Measurements from ENCODE around the gene QSOX2. TPM values are rescaled to one million over a fixed set of nuclear protein-coding genes. Genes with fewer than 3 reads are reported as not detected.

The QSOX2 gene
- total RNA-seq, 1 experiment from 2014 or later, result 14.8 TPM

DNA sequence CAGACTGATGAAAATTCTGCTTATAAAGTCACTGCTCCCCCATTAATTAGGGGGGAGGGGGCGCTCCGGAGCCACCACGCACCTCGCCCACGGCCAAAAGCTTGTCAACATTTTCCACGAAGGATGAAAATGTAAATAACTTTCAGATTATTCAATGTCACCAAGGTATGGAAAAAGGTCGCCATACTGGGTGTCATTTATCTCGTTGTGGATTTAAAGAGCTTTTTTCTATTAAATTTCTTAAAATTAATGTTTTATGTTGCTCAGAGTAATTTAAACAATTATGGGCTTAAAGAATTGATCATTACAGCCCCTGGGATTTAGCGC, 53.7 kb downstream of the QSOX2 start:
- in situ Hi-C loops (cut with HindIII; ENCODE audit: low pct_unique_long_range_greater_than_20kb, low sequenced_read_pairs), result no loop called here
- DNase-seq (ENCODE audit: low read depth, low spot score), result no peak

DNA sequence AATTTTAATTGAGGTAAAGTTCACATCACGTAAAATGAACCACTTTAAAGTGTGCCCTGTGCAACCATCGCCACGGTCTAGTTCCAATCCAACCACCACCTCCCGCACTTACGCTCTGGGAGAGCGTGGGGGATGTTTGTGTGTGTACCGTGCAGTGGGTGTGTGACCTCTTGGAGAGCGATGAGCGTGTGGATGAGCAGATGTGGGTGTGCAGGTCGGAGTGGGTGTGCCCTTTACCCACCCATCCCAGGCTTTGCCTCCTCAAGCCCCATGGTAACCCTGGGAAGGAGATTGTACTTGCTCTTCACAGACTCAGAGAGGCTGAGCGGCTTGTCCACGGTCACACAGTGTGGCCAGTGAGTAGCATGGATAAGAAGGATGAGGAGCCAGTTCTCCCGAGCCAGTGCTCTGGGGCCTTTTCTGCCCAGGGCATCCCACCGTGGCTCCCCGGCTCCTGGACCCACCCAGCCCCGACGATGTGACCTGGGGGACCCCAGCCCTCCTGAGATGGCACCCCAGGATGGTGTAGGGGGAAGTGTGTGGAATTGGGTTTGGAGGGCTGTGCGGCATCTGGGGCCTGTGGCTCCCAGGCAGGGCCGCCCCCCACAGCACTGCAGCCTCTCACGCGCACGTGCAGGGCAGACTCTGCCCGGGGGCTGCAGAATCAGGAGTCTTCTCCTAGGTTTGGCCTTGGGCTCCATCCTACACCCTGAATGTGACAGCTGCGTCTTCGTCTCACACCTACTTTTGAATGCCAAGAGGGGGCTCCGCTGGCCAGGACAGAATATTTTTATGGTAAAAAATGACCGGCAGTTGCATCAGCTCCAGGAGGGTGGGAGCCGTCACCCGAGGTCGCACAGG, 54.3 kb downstream of the QSOX2 start:
- DNase-seq (ENCODE audit: low read depth, low spot score), result no peak
- in situ Hi-C loops (cut with HindIII; ENCODE audit: low pct_unique_long_range_greater_than_20kb, low sequenced_read_pairs), result no loop called here

DNA sequence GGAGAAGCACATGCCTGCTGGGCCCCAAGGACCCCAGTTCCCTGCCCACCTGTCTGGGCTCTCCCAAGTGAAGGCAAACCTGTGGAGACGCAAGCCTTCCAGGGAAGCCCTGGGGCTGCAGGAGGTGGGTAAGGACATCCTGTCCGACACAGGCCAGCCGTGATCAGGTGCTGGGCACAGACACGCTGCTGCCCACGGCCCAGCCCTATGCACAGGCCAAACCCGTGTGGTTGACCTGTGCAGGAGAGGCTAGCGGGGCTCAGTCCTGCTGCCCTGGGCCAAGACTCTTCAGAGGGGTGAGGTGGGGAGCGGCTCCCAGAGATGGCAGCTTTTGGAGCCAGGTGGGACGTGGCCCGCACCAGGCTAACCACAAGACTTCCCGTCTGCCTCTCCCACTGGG, 55.0 kb downstream of the QSOX2 start:
- in situ Hi-C loops (cut with HindIII; ENCODE audit: low pct_unique_long_range_greater_than_20kb, low sequenced_read_pairs), result no loop called here
- DNase-seq (ENCODE audit: low read depth, low spot score), result no peak

DNA sequence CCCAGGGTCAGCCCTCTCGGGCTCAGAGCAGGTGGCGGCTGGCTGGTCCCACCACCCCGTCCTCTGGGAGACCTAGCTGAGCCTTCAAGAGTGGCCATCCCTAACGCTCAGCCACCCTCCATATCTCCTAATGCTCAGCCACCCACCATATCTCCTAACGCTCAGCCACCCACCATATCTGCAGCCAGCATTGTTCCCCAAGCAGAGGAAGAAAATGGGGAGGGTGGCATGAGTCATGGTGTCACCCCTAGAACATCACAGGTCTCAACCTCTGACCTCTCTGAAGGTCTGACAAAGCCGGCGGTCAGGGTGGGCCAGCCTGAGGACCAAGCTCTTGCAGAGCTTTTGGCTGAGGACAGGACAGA, 55.4 kb downstream of the QSOX2 start:
- in situ Hi-C loops (cut with HindIII; ENCODE audit: low pct_unique_long_range_greater_than_20kb, low sequenced_read_pairs), result no loop called here

DNA sequence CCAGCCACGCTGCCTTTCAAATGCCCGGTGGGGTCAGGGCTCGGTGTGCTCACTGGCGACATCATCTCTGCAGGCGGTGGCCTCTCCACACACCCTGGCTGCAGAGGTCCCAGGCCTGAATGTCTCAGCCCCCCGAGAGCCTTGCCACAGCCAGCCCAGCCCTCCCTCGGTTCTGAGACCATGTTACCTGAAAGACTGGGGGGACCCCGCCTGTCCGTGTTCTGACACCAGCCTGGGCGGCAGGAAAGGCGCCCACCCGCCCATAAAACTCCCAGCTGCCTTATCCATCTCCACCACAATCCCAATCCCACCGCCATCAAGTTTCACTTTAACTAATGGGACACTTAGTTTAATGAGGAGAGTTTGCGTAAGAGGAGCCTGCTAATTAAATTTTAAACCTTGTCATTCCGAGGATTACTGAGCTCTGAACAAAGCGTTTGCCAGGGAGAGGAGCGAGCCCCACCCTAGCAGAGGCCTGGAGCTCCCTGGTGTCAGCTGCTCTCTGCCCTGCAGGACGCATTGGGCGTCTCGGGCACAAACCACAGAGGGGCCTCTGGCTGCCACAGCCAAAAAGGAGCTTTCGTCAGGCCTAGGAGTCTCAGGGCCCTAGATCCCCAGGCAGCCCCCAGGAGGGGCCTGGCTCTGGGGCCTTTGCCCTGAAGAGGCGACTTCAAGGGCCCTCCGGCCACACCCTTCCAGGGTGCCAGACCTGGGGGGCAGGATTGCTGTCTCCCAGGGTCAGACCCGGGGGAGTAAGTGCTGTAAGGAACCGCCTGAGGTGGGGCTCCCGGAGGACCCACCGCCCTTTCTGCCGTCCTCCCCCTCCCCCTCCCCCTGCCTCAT, 56.0 kb downstream of the QSOX2 start:
- in situ Hi-C loops (cut with HindIII; ENCODE audit: low pct_unique_long_range_greater_than_20kb, low sequenced_read_pairs), result no loop called here
- no peak for DNase-seq (ENCODE audit: low read depth, low spot score)

More for the DNA sequence above, 55.4 kb downstream of the QSOX2 start:
- no peak for DNase-seq (ENCODE audit: low read depth, low spot score)

DNA sequence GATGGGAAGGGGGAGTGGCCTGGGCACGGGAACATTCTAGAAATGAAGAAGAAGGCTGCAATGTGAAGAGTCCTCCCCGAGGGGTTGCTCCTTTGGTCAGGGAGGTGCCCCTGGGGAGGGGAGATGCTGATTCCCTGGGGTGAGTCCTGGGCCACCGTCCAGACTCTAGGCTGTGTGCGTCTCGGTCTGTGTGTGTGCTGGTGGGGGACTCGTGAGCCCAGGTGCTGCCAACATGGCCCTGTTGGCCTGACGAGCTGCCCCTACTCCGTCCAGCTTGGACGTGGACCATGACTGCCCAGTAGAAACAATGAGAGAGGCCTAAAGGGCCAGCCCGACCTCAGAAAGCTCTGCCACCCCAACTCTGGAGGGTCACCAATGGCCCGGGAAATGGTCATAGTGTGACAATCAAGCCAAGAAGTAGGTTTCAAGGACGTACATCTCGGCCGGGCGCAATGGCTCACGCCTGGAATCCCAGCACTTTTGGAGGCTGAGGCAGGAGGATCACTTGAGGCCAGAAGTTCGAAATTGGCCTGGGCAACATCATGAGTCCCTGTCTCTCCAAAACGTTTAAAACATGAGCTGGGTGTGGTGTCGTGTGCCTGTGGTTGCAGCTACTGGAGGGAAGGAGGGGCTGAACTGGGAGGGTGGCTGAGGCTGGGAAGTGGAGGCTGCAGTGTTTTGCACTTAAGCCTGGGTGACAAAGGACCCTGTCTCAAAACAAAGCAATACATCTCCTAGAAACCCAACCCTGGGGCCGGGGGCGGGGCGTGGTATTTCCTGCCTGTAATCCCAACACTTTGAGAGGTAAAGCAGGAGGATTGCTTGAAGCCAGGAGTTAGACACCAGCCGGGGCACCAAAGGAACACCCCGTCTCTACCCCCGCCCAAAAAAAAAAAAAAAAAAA, 57.7 kb downstream of the QSOX2 start:
- in situ Hi-C loops (cut with HindIII; ENCODE audit: low pct_unique_long_range_greater_than_20kb, low sequenced_read_pairs), result no loop called here

DNA sequence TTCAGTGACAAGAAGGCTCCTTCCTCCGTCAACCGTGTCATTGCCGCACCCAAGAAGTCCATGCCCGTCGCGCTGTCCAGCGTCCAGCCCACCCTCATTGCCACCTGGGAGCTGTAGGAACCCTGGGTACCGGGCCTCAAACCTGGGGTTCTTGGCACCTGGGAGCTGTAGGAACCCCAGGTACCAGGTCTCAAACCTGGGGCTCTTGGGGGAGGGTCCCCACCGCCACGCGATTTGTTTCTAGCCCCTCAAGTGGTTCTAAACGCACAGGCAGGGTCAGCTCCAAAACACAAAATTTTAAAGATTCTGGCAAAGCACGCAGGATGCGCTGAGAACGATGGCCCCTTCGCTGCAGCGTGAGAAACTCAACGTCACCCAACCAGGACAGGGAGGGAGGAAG, 58.4 kb downstream of the QSOX2 start:
- no peak for DNase-seq (ENCODE audit: low read depth, low spot score)
- in situ Hi-C loops (cut with HindIII; ENCODE audit: low pct_unique_long_range_greater_than_20kb, low sequenced_read_pairs), result no loop called here

More for the DNA sequence above, 57.7 kb downstream of the QSOX2 start:
- no peak for DNase-seq (ENCODE audit: low read depth, low spot score)

DNA sequence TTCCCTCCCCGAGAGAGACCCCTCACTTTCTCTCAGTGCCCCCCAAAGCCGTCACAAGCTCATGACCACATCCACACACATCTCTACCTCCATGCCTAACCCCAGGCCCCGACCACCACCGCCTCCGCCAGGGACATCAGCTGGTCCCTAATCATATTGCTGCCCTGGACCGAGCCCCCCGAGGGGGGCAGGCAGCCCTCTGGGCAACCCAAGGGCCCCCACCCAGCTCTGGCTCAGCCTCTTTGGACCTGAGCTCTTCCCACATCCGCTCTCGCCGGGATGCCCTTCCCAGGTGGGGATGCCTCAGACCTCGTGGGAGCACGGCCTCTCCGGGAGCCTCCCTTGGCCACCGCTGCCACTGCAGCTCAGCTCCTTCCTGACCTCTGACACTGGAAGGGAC, 59.2 kb downstream of the QSOX2 start:
- in situ Hi-C loops (cut with HindIII; ENCODE audit: low pct_unique_long_range_greater_than_20kb, low sequenced_read_pairs), result no loop called here

DNA sequence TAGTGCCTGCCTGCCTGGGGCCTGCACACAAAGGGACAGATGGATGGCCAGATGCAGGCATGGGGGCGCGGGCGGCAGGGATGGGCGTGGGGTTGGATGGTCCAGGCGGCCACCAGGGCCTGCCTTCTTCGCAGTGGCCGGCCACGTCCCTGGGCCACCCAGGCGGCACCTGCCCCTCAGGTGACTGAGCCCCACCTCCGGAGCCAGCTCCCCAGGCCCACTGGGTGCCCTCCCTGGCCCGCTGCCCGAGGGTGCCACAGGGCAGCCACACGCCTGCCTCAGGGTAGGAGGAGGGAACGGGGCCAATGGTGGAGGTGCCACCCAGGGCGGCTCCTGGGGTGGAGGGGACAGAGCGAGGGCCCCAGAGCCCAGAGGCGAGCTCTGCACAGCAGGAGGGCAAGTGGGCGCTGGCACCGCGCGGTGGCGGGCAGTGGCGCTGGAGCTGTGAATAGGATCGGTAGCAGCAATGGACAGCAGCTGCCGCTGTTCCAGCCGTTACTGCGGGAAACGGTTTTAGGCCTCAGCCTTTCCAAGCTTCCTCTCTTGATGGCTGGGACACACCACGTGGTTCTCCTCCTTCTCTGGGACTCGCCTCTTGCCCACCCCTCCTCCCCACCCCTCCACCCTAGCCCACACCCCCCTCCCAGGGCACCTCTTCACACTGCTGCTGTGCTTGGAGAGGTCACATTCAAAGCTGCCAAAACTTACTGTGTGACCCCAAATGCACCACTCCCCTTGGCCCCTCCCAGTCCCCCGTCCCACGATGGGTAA, 59.8 kb downstream of the QSOX2 start:
- in situ Hi-C loops (cut with HindIII; ENCODE audit: low pct_unique_long_range_greater_than_20kb, low sequenced_read_pairs), result no loop called here
- no peak for DNase-seq (ENCODE audit: low read depth, low spot score)

More for the DNA sequence above, 59.2 kb downstream of the QSOX2 start:
- DNase-seq (ENCODE audit: low read depth, low spot score), result no peak

DNA sequence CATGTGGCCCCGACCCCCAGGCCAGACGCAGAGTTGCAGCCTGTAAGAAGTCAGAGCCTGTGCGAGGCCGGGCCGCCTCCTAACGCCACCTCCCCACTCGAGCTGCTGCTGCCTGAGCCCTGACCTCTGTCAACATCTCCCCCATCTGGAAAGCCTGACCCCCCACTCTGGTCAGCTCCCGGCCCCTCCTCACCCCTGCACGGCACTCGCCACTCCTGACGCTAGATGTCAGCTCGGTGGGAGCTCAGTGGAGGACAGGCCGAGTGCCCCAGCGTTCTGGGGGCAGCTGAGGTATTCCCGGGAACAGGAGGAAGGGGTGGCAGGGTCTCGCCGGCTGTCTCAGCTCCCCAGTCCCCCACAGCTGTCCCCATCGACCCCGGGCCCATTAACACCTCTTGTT, 60.5 kb downstream of the QSOX2 start:
- in situ Hi-C loops (cut with HindIII; ENCODE audit: low pct_unique_long_range_greater_than_20kb, low sequenced_read_pairs), result no loop called here

DNA sequence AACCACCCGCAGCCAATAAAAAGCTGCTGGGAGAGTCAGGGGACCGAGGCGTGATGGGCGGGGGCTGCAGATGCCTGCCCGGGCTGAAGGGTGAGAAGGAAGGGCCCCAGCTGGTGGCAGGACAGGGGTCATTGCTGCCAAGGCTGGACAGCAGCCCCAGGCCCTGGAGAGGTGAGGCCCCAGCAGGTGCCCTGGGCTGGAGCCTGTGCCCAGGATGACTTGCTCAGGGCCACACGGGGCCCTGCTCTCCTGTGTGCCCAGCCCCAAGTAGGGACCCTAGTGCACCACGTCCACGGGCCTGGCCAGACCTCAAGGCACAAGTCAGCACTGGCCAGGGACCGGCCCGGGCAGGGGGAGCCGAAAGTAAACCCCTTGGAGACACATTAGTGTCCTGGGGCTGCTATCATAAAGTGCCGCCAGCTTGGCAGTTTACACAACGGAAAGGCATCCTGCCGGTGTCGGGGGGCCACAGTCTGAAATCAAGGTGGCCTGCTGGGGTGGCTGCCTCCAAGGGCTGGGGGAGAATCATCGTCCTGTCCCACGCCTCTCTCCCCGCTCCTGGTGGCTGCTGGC, 62.7 kb downstream of the QSOX2 start:
- in situ Hi-C loops (cut with HindIII; ENCODE audit: low pct_unique_long_range_greater_than_20kb, low sequenced_read_pairs), result no loop called here
- no peak for DNase-seq (ENCODE audit: low read depth, low spot score)

More for the DNA sequence above, 60.5 kb downstream of the QSOX2 start:
- DNase-seq (ENCODE audit: low read depth, low spot score), result no peak

DNA sequence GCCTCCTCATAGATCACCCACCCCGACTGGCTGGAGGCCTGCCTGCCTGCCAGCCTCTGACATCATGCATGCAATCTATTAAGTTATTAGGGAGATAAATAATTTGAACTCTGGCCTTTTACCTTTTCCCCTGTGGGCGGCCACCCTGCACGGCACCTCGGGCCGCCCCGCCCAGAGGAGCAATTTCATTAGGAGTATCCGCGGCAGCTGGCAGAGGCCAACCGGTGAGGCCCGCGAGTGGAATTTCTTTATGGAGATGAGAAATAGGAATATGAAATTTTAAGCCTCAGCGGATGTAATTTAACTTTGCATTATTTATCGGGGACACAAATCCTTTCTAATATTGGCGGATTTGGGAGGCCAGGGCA, 63.2 kb downstream of the QSOX2 start:
- in situ Hi-C loops (cut with HindIII; ENCODE audit: low pct_unique_long_range_greater_than_20kb, low sequenced_read_pairs), result no loop called here

DNA sequence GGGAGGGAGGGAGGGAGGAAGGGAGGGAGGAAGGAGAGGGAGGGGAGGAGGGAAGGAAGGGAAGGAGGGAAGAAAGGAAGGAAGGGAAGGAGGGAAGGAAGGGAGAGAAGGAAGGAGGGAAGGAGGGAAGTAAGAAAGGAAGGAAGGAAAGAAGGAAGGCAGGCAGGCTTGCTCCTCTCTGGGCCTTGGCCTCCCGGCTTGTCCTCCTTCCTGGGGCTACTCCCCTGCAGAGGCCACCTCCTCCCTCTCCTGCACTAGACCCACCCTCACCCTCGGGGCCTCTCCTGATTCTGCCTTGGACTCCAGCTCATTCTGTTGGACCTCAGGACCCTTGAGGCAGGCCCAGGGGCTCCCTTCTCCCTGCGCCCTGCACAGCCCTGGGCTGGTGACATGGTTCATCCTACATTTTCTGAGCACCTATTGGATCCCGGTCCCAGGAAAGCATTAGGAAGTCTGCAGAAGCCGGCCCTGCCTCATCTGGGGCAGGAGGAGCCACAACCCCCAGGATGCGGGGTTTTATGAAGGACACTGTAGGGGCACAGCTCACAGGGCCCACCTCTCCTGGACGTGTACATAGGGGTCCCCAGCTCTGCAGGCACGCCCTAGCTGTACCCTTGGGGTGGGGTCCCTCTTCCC, 63.7 kb downstream of the QSOX2 start:
- in situ Hi-C loops (cut with HindIII; ENCODE audit: low pct_unique_long_range_greater_than_20kb, low sequenced_read_pairs), result no loop called here
- DNase-seq (ENCODE audit: low read depth, low spot score), result no peak

More for the DNA sequence above, 63.2 kb downstream of the QSOX2 start:
- DNase-seq (ENCODE audit: low read depth, low spot score), result no peak

DNA sequence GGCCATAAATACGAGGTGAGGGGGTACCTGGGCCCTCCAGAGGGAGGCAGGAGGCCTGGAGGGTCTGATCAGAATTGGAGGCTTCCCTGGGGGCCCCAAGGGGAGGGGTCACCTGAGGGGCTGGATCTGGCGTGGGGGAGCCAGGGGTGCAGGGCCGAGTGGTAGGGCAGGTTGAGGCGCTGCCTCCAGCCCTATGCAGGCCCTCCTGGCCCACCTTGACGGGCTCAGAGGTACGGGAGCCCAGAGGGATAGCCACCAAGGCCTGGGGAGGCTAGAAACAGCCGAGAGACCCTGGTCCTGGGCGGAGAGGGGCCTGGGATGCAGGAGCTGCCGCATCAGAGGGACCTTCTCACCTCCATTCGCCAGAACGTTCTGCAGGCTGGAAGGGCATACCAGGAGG, 65.0 kb downstream of the QSOX2 start:
- in situ Hi-C loops (cut with HindIII; ENCODE audit: low pct_unique_long_range_greater_than_20kb, low sequenced_read_pairs), result no loop called here
- DNase-seq (ENCODE audit: low read depth, low spot score), result no peak

DNA sequence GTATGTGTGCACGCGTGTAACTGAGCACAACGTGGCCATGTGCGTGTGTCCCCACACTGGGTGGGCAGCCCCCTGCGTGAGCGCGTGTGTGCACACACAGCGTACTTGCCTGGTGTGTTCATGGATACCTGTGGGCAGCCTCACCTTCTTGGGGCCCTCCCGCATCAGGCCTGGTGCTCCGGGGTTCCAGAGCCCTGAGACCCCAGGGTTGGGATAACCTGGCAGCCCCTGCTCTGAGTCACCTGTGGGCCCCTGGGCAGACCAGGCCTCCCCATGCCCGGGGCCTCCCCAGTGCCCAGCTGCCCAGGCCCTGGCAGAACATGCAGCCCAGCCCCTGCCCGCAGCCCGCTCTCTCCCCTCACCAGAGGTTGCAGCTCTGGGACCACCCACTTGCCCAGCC, 65.9 kb downstream of the QSOX2 start:
- DNase-seq (ENCODE audit: low read depth, low spot score), result no peak
- in situ Hi-C loops (cut with HindIII; ENCODE audit: low pct_unique_long_range_greater_than_20kb, low sequenced_read_pairs), result no loop called here

DNA sequence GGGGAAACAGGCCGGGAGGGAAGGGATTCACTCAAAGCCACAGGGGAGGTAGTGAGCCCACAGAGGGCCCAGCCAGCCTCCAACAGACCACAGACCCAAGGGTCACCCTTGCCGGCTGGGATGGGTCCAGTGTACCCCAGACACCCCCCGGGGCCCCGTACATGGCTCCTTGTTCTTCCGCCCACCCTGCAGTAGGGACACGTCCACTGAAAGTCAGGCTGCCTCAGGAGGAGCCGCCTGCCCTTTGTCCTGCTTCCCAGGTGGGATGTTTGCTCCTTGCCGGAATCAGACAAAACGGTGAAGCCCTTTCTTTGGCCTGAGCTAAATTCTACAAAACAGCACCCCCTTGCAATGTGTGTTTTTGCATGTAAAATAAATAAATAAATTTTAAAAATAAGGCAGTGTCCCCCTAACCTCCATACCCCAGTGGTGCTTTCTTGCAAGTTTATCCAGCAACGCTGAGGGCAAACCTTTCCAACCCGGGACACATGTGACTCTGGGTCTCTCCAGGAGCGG, 66.5 kb downstream of the QSOX2 start:
- in situ Hi-C loops (cut with HindIII; ENCODE audit: low pct_unique_long_range_greater_than_20kb, low sequenced_read_pairs), result no loop called here
- DNase-seq (ENCODE audit: low read depth, low spot score), result no peak

DNA sequence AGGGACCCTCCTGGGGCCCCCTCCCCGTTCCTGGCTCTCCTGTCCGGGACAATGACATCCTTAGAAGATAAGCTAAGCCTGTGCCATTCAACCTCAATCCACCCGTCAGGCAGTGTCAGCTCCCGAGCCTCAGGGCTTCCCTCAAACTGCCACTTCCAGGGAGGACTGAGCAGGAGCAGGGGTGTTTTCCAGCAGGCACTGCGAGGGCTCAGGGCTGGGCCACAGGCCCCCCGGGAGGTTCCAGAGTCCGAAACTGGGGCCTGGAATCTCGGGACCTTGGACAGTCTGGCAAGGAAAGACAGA, 66.9 kb downstream of the QSOX2 start:
- in situ Hi-C loops (cut with HindIII; ENCODE audit: low pct_unique_long_range_greater_than_20kb, low sequenced_read_pairs), result no loop called here
- DNase-seq (ENCODE audit: low read depth, low spot score), result no peak

Measured in SK-MEL-5 (cell line).